Loucy (cell line): Measurements from ENCODE around the gene MAPRE3.

Experiments used
- CTCF ChIP-seq: fragments of 200-600 bp; sonication (generic); conservative IDR thresholded peaks from 2 replicates; pipeline ENCODE4 v1.5.1; 2014; ENCODE audit warnings: mild to moderate bottlenecking, antibody characterized with exemption, low read length
- EZH2phosphoT487 ChIP-seq: fragments of 200-600 bp; IDR thresholded peaks from 2 replicates; pipeline ENCODE4 v1.6.1; 2018; ENCODE audit warnings: antibody characterized with exemption, mild to moderate bottlenecking, moderate library complexity, borderline replicate concordance

- TF ChIP-seq CTCF (no peak), EZH2phosphoT487 (no peak)
Measured at GRCh38 chr2:26932974-26933373, 37.5 kb upstream of the MAPRE3 start.
